HT1080 (cell line): ENCODE measurements around the gene DDB1. TPM values are rescaled to one million over a fixed set of nuclear protein-coding genes. Genes with fewer than 3 reads are reported as not detected.
A peak's percentile ranks its signal among the peaks of the same experiment; 100 is the strongest.

Source experiments
- DNase-seq: peaks from one replicate; pipeline ENCODE4 v3.0.0-alpha.2; 2015; ENCODE audit warnings: low read depth
- total RNA-seq: library from RNA; depleted of rRNA; stranded (reverse); fragments of >200 nt; shearing (Covaris generic); gene quantifications from 2 replicates; pipeline ENCODE4 v1.2.3, GENCODE V29; 2014

The DDB1 gene
- total RNA-seq, 1 experiment from 2014 or later = 271 TPM

DNA sequence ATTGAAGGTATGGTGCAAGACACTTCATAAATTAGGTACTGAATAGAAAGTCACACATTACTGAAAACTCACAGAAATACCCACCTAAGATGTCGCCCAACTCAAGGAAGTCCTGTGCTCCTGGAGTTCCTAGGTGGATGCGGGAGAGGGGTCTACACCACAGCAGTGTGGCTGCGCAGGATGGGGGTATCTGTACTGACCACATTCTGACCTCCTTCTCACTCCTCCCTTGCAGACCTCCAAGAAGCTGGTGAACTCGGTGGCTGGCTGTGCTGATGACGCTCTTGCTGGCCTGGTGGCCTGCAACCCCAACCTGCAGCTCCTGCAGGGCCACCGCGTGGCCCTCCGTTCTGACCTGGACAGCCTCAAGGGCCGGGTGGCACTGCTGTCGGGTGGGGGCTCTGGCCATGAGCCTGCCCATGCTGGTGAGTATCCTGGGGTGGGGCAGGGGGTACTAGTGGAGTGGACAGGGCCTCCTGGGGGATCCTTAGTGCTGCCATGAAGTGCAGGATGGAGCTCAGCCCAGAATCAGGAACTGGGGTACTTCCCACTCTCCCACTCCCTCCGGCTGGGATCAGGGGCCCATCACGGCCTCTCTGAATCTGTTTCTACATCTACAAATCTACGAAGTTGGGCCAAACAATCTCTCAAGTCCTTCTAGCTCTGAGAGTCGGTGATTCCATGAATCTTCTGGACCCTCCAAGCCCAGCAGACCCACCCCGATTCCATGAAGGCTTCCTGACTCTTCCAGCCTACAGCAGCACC is 5.0 kb upstream of the DDB1 start:
- DNase-seq = no peak

DNA sequence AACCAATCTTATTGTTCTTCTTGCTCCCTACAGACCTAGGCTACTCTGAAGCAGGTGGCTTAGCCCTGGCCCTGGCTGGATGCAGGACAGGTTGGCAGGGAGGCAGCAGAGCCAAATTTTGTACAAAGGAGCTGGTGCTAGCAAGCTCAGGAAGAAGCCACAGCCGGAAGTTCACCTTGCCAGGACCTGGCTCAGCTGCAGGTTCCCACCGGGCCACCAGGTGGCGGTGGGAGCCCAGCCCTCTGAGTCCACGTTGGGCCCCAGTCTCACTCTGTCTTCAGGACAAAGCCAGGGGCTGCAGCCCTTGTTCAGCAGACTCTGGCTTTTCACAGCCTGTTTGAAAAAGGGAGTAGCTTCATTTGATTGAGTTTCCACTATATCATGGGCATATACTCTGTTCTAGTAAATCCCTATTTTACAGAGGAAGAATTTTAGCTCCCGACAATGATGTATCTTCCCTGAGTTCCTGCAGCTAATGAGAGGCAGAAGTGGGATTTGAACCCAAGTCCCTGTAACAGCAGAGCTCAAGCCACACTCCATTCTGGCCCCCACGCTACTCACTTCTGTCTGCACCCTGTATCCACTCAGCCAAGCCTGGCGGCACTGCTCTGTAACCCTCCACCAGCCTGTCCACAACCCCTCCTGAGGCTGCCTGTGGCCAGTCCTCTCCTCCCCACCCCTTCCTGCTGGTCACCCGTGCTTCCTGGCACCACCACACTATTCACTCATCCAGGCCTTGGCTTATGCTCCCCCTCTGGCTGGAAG is 3.4 kb upstream of the DDB1 start:
- peak; percentile 79 for DNase-seq

DNA sequence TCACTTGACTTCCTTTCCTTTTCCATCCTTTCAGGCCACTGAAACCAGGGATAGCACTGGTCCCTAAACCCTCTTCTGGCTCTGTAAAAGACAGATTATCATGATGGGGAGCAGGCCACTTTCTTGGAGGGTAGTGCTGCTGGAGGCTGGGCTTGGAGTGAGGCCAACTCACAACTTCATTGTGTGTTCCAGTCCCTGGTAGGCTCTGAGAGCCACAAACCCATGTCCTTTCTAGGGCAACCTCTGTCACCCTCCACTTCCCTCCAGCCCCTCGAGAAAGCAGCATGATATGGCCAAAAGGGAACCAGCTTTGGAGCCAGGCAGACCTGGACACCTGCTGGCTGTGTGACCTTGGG is 2.4 kb upstream of the DDB1 start:
- no peak for DNase-seq

DNA sequence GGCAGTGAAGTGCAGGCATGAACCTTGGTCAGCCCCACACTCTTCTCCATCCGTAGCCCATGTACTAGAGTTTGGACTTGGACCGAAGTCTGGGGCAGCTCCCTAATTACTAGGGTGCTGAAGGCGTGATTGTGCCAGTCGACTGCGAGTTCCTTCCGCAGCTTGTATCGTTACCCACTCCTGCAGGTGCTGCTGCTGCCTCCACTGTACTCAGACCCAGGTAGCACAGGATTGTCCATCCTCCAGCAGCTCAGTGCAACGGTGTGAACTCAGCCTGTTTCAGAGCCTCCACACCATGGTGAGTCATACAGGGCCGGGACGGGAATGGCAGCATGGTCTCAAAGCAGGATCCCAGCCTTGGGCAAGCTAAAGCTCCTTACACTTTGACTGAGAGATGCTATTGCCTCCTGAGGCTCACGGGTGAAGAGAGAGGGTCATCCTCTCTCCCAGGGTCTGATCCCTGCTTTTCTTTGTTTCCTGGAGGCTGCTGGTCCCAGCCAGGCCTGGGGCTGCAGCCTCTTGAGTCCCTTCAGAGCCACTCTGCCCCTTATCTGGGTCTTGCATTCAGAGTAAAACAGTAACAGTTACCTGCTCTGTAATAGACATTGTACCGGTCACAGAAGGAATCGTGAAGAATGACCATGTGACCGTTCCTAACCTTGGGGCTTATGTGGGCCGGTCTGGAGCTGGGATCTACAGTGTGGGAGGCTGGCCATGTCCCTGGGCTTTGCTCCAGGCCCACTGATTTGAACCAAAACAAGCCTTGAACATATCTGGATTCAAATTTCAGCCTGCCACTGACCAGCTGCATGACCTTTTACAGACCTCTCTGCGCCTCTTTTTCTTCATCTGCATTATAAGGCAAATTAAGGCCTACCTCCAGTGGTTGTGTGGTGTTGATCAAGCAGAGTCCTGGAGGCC is 1.8 kb upstream of the DDB1 start:
- peak; percentile 44 for DNase-seq

DNA sequence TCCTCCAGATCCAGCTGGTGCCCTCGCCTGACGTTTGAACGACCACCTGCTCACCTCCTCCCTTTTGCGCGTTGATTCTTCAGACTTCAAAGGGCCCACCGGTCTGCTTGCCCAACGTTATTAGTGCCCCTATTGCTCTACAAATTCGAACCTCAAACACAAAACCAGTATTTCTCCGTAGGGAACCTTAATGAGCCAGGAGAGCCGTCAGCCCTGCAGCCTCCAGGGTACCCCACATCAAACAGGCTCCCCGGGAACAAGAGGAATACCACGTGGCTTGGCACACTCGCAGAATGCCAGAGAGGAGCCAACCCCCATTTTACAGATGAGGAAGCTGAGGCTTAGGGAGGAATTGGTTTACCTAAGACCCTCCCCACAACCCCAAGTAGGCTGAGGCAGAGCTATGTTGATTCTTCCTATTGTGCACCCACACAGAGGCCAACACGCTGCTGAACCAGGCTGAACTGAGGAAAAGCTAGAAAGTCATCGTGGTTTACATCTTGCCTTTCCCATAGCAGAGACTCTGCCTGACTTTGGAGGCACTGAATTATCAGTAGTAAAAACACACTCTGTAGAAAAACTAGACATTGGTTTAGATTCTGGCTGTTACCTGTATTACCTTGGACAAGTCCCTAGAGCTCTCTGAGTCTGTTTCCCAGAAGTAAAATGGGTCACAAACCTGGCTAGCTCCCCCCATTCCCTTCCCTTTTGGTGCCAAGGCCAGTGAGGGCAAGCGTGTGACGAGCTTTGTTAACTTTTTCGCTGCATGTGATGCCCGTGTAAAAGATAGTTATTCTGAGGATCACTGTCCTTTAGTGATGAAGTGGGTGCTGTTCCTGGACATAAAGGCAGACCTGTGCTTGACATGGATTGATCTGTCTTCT is 887 bp upstream of the DDB1 start:
- DNase-seq = no peak

DNA sequence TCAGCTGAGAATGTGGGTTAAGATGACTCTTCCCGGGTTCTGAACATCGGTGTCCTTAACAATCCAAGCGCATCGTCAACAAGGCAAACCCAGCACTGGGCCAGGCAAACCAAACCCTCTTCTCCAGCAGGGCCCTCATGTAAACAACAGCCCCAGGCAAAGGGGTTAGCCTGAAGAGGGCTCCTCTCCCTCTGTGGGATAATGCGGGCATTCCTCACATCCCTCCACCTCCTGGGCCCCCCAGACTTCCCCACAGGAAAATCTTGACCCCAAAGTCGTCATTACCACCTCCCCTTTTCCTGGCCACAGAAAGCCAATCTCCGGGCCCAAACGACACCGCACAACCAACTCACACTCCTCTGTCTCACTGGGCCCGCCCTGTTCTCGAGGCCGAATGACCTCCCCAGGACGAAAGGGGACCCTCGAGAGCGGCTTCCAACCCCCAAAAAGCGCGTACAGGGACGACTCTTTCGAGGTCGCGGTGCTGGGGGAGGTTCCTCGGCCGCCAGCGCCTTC is 566 bp downstream of the DDB1 start:
- DNase-seq = no peak

DNA sequence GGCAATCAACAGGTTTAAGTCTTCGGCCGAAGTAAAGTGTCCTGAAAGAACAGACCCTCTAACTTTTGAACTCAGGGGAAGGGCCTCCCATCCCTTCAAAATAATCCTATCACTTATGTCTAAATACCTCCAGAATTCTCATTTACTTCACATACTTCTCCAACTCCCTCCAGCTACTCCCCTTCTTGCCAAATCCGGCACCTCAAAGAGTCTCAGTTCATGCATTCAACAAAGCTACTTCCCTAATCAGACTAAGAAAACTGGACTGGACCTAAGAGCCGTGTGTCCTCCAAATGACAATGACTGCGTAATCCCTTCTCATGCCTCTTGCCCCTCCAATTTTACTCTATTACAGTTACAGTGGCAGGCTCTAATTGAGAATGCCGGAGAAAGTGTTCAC is 1.3 kb downstream of the DDB1 start:
- DNase-seq = no peak

DNA sequence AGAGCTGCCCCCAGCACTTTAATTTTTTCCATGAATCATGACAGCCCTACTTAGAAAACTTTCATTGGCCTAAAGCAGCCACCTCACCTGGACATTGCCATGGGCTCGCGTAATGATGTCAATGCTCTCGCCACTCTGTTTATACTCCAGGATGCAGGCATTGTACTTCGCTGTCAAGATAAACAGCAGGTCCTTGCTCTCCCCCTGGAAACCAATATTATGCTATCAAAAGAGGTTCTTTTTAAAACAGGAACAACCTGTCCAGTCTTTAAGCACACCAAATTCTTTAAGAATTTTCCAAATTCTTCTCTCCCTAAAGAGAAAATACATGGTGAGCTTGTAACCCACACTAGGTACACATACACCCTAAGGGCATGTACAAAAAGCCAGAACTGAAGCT is 3.0 kb downstream of the DDB1 start:
- no peak for DNase-seq

DNA sequence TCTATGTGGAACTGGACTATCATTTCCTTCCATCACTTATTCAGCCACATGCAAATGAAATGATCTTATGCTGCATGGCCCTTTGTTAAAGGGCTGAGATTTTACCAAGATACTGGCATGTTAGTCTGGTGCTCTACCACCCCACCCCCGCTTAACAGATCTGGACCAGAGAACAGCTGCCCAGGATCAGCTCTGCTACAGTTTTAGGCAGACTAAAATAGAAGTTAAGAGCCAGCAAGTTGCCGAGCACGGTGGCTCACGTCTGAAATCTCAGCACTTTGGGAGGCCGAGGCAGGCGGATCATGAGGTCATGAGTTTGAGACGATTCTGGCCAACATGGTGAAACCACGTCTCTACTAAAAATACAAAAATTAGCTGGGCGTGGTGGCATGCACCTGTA is 4.6 kb downstream of the DDB1 start:
- no peak for DNase-seq

DNA sequence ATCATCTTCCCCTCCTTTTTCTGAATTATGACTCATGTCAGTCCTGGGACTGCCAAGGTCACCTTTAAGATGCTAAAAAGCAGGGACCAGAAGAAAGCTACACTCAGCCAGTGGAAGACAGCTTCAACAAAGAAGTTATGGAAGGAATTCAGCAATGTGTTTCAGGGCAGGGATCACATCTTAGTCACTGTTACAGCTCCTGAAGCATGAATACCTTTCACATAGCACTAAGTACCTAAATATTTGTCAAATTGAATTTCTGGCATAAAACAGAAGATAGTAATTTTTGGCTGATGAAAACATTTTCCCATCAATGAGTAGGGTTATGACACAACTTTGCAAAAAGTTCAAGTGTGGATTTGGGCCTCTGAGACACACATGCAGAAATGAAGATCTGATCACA is 5.2 kb downstream of the DDB1 start:
- DNase-seq = no peak

DNA sequence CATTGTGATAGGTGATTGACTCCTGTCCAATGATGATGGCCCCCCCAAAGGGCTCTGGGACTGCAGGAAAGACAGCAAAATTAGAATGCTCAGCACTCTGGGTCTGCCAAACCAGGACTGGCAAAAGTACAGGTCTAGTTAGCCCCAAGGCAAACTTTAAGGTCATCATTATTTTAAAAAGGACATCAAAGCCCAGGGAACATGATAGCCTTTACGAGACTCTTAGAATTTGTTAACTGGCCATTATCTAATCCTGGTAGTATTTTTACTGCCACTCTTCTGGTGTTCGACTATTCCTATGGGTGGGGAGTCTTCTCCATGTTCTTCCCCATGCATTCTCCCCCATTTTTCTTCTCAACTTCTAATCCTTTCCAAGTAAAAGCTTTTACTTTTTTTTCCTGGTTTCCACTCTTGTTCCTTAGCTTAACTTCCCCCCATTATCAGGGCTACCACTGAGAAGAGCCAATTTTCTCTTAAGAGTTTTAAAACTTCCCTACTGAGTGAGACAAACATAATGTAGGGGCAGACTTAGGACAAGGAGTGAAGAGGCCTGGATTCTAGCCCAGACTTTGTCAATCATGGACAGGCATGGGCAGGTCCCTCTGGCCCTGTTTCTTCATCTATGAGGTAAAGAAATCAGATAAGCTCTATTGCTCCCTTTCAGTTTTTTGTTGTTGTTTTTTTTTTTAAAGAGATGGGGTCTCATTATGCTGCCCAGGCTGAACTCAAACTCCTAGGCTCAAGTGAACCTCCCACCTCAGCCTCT is 7.1 kb downstream of the DDB1 start:
- no peak for DNase-seq

DNA sequence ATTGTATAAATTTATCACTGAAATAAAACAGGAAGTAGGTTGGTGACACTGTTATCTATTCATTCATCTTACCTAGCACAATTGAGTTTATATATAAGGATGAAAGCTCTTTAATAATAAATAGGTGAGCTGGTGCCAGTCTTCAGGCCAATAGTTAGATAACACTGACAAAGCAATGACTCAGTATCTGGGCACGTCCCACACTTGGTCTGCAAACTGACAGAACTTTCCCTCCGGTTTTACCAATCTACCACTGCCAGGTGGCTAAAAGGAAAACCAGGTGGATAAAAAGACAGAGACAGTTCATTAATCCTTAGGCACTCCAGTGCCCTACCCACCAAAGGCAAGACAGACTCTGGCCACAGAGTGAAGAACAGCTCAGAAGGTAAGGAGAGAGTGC is 17.6 kb downstream of the DDB1 start:
- no peak for DNase-seq

DNA sequence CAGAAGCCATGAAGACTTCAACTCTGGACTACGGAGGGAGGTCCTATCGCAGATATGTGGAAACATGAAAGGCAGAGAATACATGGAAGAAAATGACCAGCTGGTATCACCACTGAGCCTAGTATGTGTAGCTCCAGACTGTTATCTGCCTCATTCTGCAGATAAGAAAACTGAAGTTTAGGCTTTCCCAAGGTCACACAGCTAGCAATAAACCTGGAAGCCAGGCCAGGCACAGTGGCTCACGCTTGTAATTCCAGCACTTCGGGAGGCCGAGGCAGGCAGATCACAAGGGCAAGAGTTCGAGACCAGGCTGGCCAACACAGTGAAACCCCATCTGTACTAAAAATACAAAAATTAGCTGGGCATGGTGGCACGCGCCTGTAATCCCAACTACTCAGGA is 22.2 kb downstream of the DDB1 start:
- no peak for DNase-seq

DNA sequence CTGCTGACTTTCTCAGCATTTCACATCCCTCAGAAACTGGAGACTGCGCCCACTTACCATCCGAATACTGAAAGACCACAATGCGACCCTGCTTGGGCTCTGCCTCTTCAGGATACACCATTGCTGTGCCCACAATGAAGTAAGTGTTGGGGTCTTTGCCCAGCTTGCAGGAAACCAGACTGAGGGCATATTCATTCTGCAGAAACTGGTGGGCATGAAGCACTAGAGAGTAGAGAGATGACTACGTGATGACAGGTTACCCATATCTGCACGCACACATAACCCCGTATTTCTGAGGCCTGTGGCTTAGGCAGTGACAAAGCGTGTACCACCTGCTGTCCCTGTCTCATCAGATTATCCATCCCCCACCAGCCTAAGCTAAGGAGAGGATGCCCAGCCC is 23.2 kb downstream of the DDB1 start:
- DNase-seq = no peak

DNA sequence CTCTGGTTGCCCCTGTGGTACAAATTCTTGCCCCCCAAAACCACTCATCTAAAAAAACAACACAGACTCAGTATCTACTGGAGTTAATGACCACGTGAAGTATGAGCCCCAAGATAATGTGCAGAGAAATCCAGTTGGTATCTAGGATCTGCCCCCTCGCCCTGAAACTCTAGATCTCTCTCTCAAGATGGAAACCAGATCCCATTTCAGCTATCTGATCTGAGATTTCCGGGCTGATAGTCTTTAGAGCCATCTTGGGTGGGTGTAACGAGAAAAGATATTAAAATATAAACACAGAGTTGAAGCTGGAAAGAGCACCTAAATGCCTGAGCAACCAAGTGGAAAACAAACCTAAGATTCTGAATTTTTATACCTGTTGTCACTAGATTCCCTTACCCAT is 23.8 kb downstream of the DDB1 start:
- no peak for DNase-seq

DNA sequence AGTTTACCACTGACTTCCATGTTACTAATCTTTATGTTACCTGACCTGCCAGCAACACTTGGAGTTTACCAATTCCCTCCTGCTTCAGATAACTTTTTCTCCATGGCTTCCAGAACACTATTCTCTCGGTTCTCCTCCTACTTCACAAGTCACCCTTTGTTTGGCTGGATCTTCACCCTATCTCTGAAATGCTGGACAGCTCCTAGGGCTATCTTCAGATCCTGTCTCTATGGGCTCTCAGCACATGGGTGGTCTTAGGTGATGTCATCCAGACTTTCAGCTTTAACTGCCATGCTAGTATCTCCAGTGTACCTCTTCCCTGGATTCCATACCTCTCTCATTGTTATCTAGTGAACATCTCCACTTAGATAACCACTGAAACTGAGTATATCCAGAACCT is 25.6 kb downstream of the DDB1 start:
- DNase-seq = no peak

DNA sequence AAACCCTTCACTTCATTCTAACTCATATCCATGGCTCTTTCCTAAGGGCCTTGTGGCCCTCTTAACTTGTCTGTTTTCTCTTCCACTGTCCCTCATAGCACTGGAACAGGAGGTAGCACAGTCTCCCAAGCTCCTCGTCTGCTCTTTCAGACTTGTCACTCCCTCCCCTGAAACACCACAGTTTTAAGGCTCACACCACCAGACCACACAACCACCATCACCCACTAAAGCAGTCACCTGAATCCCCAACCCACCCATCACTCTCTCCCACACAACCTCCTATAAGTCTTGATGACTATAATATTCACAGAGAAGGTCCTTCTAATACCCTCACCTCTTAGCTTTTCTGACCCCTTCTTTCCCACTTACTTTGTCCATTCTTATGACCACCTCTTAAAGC is 26.7 kb downstream of the DDB1 start:
- no peak for DNase-seq

DNA sequence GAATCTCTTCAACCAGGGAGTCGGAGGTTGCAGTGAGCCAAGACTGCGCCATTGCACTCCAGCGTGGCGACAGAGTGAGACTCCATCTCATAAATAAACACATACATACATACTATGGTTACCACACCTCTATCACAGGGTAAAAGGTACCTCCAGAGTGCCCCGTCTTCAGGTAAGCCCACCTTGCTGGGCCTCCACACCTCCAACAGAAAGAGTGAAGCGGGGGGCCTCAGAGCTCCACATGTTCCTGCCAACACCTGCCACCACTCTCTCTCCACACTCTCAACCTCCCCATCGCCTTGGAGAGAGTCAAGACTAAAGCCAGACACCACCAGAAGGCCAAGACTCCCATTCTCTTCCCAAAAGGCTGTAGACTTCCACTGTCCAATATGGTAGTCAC is 27.5 kb downstream of the DDB1 start:
- DNase-seq = no peak

DNA sequence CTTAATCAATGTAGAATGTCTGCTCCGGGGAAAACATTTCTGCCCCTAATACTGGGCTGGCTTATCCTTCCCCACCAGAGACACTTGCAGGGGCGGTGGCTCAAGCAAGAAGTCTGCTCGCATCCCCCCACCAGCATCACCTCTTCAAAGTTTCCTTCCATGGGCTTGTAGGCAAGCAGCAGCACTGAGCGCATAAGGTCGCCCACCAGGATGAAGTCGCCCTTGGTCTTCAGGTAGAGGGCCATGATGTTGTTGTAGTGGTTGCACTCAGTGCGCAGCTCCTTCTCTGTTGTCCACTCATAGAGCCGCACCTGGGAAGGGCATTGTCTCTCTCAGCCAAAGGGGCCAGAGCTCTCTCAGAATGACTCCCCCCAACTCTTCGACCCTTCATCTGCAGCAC is 29.2 kb downstream of the DDB1 start:
- no peak for DNase-seq

DNA sequence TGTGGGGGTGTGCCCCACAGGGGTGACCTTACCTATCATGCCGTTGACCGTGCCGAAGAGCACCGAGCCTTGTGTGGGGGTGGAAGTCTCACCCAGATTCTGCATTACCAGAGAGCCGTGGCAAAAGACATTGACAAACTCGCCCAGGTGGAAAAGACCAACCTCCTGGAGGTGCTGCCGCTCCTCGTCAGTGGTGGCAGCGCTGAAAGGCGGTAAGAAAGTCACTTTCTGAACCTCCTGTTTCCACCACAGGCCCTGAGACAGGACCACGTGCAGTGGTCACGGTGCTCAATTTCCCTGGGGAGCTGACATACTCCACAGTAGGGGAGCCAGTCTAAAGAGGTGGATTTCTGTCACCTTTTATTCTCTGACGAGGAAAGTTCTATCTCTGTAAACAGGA is 30.4 kb downstream of the DDB1 start:
- no peak for DNase-seq
